Stimulated activated CD4-positive, alpha-beta T cell treated with anti-CD3 and anti-CD28 coated beads, Interleukin-2, amount 100 ng/mL, for 4 hours (primary cell): ENCODE data around the gene BTRC.

Experiments used
- DNase-seq: peaks from one replicate; pipeline ENCODE4 v3.0.0-alpha.2; 2020; ENCODE audit warnings: low read depth

The BTRC gene

DNA sequence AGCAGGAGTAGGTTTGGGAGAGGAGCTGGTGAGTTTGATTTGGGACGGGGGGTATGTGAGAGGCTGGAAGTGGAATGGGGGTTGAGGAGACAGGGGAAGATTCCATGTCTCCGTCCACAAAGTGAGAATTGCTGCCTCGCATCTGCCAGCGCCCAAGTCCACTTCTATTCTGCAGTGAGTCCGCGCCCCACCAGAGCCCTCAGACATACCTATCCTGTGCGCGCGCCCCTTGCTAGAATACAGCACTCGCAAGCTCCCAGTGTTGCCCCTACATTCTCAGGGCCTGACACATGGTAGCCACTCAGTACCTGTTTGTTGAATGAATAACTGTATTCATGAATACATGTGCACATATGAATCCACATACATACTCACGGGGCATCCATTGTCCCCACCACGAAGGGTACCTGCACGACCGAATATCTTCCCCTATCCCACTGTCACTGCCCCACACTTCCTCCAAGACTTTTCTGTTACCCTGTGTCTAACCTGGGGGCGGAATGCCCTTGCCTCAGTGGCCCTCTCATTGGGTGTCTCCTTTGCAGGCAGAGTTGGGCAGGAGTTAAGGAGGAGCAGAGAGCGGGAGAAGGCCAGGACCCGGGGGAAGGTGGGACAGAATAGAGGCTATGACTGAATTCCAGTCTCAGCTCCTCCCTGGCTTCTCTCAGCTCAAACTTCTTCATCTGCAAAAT, 214.2 kb downstream of the BTRC start:
- no peak for DNase-seq

DNA sequence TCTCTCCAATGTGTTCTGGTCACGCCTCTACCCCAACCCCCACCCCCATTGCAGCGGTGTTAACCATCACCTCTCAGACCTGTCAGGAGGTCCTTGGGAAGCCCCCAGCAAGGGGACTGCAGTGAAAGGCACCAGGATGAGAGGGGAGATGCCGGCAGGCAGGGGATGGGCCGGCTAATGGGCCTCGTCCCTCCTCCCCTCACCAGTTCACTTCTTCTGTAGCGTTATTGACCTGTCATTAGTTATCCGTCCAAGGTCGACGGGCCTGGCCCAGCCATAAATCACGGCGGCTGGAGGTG, 215.3 kb downstream of the BTRC start:
- DNase-seq = no peak

DNA sequence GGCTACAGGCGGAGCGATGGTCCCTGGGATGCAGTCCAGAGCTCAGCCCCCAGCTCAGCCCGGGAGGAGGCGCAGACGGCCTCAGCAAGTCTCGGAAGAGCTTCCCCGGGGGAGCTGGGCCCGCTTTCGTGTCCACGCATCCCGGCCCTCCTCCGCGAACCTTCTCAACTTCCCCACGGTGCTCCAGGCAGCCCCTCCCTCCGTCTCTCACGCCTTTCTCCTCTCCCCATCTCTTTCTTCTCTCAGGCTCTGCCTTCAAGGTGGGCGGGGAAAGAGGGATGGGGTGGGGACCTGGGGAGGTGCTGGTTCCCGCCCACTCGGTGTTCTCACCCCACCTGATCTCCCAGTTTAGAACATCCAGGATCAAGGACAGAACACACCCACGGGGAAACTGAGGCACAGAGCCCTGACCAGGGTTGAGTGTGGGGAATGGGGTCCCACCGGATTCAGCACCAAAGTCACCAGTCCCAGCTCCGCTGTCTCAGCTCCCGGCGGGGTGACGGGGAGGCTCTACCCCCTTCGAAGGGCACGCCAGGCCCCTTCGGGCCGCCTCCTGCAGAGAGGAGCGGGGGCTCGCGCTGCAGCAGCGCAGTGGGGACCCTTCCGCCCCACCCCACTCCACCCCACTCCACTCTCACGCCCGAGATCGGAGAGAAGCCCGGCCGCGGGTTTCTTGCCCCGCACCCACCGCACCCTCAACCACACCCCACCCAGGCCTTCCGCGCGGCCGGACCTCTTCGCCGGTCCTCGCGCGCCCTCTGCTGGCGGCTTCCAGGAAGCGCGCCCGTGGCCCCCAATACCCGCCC, 215.9 kb downstream of the BTRC start:
- DNase-seq = peak; percentile 68

DNA sequence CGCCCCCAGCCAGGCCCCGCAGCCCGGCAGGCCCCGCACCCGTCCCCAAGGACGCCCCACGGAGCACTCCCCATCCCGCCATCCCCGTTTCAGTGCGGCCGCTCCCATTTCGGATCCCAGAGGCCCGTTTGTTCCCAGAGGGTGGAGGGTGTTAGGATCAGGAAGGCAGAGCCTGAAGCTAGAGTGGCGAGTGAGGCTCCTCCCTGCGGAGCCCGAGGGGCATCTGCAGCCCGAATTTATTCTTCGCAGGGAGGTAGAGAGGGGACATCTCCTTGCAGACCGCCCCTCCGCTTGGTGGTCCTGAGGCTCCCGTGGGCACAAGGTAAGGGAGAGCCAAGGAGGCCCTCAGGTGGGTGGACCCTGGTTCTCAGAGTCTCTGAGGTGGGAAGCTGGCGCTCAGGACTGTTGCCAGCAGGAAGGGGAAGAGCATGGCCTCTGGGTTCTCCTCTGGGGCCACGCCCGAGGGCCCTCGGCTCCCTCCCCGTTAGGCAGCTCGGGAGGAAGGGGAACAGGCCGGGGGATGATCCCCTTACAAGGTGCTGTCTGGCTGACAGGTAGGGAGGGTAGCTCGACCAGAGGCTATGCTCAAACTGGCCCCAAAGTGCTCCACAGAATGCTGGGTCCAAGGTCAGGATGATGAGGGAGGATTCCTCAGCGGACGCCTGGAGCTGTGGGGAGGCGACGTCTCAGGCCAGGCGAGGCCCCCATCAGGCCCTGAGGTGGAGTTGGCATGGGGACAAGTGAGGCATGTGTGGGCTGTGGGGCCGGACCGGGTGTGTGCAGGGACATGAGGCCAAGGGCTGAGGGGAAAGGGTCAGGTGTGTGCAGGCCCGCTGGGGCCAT, 216.7 kb downstream of the BTRC start:
- DNase-seq = no peak

DNA sequence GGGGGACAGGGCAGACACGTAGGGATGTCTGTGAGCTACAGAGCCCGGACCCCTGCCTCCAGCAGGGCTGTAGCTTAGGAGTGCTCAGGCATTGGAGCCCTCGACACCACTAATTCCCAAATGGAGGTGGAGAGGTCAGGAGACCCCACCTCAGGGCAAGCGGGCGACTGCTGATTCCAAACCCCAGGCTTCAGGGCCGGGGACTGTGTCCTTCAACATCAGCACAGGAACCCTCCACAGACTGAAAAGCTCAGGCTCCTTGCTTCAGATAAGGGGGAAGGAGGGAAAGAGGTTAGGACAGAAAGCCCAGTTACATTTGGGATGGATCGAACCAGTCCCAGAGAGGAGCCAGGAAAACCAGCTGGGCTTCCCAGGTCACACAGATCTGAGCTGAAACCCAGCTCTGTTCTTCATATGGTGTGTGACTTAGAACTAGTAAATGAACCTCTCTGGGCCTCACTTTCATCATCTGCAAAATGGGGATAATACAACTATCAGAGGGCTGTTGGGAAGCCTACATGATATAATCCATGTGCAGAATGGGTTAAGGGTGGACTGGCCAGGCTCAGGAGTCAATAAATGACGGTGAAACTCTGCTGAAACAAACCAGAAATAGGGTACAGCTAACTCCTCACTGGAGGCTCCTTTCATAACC, 217.4 kb downstream of the BTRC start:
- DNase-seq = no peak

DNA sequence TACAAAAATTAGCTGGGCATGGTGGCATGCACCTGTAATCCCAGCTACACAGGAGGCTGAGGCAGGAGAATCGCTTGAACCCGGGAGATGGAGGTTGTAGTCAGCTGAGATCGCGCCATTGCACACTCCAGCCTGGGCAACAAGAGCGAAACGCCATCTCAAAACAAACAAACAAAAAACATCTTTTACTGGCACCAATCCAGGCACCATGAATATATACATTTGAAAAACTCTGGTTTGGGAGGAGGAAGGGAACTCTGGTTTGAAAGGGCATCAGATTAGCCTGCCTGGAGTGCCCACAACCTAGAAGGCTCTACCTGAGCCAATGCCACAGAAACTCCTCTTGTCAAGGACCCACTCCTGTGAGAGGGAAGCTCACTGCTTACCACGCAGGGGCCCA, 218.2 kb downstream of the BTRC start:
- DNase-seq = no peak

DNA sequence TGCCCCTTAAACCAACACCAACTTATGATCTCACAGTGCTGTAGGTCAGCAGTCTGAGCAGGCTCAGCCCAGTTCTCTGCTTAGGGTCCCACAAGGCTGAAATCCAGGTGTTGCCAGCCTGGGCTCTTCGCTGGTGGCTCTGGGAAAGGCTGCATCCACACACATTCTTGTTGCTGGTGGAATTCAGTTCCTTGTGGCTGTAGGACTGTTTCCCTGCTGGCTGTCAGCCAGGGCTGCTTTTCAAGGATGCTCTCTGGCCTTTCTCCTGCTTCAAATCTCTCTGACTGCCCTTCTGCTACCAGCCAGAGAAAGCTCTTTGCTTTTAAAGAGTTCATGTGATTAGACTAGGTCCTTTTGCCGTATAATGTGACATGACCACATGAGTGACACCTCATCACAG, 218.8 kb downstream of the BTRC start:
- no peak for DNase-seq

DNA sequence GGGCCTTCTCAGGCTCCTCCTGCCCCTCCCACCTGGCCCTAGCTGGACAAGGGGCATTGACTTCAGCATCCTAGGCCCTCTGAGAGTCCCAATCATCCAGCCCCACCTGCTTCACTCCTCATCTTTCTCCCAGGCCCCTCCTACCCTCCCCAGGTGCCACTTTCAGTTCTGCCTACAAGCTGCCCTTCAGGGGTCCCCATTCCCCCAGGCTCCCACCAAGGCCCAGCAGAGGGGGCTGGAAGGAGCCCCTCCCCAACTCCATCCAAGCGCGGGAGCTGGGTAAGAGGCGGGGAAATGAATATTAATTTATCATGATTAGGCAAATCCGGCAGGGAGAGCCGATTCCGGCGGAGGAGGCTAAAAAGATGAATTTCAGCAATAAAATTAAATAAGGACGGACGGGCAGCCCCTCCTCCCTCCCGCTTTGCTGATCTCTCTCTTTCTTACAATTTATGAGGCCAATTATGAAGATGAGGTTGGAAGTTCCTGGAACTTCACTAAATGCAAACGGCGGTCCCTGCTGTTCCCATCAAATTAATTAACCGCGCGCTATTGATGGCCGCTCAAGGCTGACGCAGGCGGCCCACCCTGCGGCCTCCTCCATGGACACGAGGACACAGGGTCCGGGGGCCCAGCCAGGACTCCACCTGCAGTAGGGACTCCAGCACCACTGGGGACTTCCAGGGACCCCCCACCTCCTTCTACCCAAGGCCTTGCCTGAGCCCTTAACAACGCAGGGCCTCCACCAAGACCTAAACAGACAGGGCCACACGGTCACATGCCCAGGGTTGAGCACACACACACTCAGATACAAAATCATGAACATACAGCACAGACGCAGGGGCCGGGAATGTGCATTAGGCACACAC, 220.2 kb downstream of the BTRC start:
- no peak for DNase-seq

DNA sequence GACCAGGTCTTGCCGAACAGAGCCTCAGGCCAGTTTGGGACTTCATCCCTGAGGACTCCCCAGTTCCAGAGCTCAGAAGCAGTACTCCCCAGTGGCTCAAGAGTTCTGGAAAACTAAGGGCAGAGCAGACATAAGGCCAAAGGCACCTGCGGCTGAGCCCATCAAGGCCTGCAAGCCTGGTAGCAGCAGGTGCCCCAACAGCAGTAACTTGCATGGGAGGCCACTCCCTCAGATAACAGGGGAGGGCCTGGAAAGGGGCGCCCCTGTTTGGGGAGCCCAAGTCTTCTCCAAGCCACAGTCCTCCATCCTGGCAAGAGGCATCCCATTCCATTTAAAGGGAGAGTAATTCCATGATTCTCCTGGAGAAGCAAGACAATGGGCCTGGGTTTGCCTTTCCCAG, 221.1 kb downstream of the BTRC start:
- no peak for DNase-seq

DNA sequence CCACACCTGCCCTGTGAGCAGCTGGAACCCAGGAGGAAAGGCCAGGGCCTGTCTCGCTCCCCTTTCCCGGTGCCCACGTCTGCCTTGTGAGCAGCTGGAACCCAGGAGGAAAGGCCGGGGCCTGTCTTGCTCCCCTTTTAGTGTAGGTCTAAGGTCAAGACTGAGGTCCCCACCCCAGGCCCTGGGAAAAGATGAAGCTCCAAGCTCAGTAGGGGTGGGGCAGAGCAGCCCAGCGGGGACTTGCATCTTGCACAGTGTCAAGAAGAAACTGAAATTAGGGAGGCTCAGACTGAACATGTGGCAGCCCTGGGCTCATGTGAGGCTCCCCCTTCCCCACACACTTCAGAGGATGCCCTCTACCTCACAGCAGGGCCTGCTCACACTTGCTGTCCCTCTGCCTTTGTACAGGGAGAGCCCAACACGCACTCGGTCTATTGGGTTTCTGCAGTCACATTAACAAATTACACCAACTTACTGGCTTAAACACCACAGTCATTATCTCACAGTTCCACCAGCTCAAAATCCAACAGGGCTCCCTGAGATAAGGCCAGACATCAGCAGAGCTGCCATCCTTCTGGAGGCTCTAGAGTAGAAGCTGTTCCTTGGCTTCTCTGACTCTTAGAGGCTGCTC, 221.7 kb downstream of the BTRC start:
- DNase-seq = no peak

DNA sequence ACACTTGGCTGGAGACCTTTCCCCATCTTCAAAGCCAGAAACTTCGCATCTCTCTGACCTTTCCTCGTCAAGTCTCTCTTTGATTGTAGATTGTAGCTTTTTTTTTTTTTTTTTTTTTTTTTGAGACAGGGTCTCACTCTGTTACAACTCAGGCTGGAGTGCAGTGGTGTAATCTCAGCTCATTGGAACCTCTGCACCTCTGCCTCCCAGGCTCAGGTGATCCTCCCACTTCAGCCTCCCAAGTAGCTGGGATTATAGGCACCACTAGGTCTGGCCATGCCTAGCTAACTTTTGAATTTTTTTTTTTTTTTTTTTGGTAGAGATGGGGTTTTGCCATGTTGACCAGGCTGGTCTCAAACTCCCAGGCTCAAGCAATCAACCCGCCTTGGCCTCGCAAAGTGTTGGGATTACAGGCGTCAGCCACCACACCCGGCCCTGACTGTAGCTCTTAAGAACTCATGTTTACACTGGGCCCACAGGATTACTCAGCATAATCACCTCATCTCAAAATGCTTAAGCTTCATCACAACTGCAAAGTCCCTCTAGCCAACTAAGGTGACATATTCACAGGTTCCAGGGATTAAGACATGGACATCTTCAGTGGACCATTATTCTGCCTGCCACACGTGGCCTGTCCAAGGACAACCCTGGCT, 222.4 kb downstream of the BTRC start:
- no peak for DNase-seq

DNA sequence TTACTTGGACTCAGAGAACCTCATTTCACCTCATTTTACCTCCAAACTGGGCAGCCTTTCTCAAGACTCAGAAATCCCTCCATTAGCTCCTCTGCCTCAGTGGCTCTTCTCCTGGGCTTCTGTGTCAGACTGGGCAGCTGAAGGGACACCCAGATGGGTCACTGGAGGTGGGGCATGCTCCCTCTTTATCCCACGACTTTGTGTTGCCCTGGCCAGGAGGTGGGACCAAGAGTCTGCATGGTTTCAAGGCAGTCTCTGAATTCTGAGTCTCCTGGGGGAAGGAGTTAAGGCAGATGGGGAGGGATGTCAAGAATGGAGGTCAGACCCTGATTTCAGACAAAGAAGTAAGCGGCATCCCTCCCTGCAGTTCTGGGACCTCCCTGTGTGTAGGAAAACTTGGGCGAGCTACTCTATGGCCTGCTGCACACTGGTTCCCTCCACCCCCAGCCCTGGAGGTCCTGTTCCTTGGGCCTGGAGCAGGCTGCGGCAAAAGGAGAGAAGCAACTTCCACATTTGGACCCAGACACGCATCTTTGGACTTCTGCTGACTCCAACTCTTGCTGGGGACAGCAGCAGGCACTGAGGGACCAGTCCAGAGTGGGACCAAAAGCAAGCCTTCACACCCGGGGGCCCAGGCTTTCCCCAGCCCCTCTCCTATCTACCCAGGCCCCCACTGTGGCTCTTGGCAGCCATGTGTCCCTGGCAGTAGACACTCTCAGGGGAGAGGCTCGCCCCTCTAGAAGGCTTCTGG, 223.3 kb downstream of the BTRC start:
- DNase-seq = no peak

DNA sequence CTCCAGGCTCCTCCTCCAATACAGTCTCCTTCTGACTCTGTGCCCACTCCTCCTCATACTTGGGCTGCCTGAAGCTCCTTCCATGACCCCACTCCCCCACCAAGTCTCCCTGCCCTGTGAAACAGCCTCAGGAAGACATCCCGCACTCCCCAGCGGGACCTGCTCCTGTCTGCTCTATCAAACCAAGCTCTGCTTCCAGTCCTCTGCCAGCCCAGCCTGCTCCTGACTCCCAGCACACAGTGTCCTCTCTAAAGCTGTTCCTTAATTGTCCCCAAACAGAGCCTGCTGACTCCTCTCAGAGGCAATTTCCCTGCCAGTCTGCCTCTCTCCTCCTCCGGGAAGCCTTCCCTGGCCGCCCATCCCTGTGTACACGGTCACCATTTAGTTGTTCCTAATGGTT, 224.2 kb downstream of the BTRC start:
- DNase-seq = no peak

DNA sequence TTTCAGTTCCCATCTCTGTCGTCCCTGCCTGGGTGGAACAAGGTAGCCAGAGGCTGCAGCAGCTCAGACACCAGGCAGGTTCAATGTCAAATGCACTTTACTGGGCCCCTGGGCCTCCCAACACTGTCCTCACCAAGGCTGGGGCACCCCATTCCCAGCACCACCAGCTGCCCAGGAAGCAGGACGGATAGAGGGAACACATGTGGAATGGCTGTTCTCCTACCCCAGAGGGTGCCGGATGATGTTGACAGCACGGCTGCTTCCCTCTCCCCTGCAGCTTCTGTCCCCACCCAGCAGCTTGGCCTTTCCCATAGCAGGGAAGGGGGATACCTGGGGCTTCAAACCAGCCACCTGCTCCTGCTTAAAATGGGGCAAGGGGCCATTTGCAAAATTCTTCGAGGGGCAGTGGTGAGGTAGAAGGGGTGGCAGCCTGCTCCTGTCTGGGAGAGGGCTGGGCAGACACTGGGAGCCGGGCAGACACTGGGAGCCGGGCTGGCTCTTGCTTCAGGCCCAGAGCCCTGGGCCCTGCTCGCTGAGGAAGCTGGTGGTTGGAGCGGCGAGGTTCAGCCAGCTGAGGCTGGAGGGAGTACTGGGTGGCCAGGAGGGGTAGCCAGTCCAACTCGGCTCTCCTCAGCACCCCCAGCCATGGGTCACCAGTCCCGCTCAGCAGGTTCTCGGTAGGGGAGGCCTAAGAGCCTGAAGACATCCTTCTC, 225.0 kb downstream of the BTRC start:
- no peak for DNase-seq

DNA sequence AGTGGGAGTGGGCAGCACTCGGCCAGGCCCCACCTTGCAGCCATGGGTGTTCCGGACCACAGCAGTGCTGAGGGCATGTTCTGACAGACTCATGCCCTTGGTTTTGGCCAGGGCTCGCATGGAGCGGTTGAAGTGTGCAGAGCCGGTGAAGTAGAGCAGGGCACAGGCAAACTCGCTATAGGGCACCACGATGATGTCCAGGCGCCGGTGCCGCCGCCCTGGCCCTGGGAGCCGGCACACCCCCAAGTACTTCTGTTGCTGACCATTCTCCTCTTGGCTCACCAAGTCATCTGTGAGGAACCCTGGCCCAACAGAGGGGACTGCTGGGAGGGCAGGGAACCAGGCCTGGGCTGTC, 225.5 kb downstream of the BTRC start:
- no peak for DNase-seq

DNA sequence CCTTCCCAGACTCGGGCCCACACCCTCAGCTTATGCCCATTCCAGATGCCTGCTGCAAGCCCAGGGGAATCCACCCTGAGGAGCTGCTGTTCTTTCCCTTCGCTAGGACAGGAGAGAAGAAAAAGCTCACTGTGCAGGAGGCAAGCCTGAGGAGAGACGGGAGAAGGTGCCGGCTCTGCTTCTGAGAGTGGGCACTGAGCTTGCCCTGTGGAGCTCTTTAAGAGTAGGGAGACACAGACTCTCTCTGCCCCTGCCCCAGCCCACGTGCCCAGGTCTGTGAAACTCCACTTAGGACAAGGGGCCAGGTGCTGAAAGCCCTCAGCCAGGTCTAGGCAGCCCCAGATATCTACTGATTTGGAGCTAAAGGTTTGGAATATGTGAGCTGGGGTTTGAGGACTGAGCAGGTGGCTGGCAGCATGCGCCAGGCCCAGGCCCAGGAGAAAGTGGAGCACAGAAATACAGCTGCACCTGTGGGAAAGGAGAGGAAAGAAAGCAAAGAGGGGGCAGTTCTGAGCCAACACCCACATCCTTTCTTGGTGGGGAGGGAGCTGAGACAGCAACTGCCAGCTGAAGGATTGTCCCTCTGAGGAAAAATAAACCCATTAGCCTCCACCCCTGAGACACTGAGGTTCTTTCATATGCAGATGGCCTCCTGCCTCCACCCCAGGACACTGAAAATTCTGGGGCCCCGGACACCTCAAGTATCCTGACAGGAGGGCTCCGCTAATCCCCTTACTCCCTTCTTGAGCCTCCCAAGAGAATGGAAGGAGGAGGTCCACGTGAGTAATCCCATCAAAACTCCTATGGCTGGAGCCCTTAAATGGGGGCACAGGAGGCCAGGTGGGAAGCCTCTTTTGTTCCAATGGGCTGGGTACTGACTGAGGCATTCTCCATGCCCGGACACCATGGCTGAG, 226.8 kb downstream of the BTRC start:
- DNase-seq = no peak

DNA sequence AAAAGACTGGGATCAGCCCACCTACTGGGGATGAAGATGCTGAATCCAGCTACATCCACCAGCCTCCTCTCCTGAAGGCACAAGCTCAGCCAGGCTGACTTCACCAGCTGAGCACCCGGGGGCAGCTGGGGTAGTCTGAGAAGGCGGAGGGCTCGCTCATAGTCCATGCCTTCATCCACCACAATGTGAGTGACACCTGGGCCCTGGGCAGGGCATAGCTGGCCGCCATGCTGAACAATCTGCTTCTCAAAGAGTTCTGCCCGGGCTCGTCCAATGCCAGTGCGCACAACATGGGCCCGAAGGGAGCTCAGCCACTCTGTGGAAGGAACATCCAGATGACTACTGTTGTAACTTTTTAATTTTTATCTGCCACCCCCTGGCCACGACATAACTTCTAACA, 231.9 kb downstream of the BTRC start:
- DNase-seq = no peak
